H9 (cell line): ENCODE measurements around the gene IMMP2L. TPM values are rescaled to one million over a fixed set of nuclear protein-coding genes. Genes with fewer than 3 reads are reported as not detected.

Experiments
- DNase-seq: peaks from one replicate; pipeline ENCODE4 v3.0.0-alpha.2; 2017
- H2AFZ ChIP-seq: one replicate; pipeline ENCODE4 v1.6.1; 2013; ENCODE audit warnings: mild to moderate bottlenecking, low read length, control low read depth, moderate library complexity
- H2AK5ac ChIP-seq: 2 replicates; pipeline ENCODE4 v1.6.1; 2013; ENCODE audit warnings: low read length, control low read depth, mixed read lengths; ENCODE audit not compliant: insufficient read length
- H2BK120ac ChIP-seq: one replicate; pipeline ENCODE4 v1.6.1; 2013; ENCODE audit warnings: low read depth, mild to moderate bottlenecking, low read length, control low read depth, inconsistent platforms; ENCODE audit not compliant: poor library complexity, severe bottlenecking
- H2BK12ac ChIP-seq: 2 replicates; pipeline ENCODE4 v1.6.1; 2013; ENCODE audit warnings: low read length, control low read depth, mixed read lengths, low read depth; ENCODE audit not compliant: insufficient read length
- H2BK15ac ChIP-seq: 2 replicates; pipeline ENCODE4 v1.6.1; 2013; ENCODE audit warnings: low read depth, low read length, control low read depth
- H2BK20ac ChIP-seq: one replicate; pipeline ENCODE4 v1.6.1; 2013; ENCODE audit warnings: low read depth, mild to moderate bottlenecking, low read length, control low read depth, inconsistent platforms; ENCODE audit not compliant: poor library complexity, severe bottlenecking
- H2BK5ac ChIP-seq: 2 replicates; pipeline ENCODE4 v1.6.1; 2013; ENCODE audit warnings: low read length, control low read depth, mixed read lengths; ENCODE audit not compliant: insufficient read length
- H3K14ac ChIP-seq: 2 replicates; pipeline ENCODE4 v1.6.1; 2013; ENCODE audit warnings: low read length, control low read depth; ENCODE audit not compliant: insufficient read depth
- H3K18ac ChIP-seq: 2 replicates; pipeline ENCODE4 v1.6.1; 2013; ENCODE audit warnings: low read depth, mild to moderate bottlenecking, mixed read lengths, low read length, control low read depth; ENCODE audit not compliant: insufficient read length
- H3K23ac ChIP-seq: 2 replicates; pipeline ENCODE4 v1.6.1; 2013; ENCODE audit warnings: low read length, control low read depth, mixed read lengths, low read depth; ENCODE audit not compliant: insufficient read length
- H3K23me2 ChIP-seq: 2 replicates; pipeline ENCODE4 v1.6.1; 2013; ENCODE audit warnings: low read depth, mild to moderate bottlenecking, mixed read lengths, low read length, control low read depth; ENCODE audit not compliant: insufficient read length, poor library complexity, severe bottlenecking
- H3K27ac ChIP-seq: 2 replicates; pipeline ENCODE4 v1.5.1; 2013; ENCODE audit warnings: low read length, control low read depth, mixed read lengths, low read depth; ENCODE audit not compliant: insufficient read length
- H3K27me3 ChIP-seq: 2 replicates; pipeline ENCODE4 v1.6.1; 2013; ENCODE audit warnings: low read length, control low read depth, inconsistent platforms; ENCODE audit not compliant: insufficient read depth
- H3K4ac ChIP-seq: 2 replicates; pipeline ENCODE4 v1.6.1; 2013; ENCODE audit warnings: low read depth, mild to moderate bottlenecking, control low read depth, inconsistent platforms, low read length, moderate library complexity
- H3K4me1 ChIP-seq: 2 replicates; pipeline ENCODE4 v1.6.1; 2013; ENCODE audit warnings: low read length, control low read depth, inconsistent platforms; ENCODE audit not compliant: insufficient read depth
- H3K4me2 ChIP-seq: 2 replicates; pipeline ENCODE4 v1.6.1; 2013; ENCODE audit warnings: low read length, control low read depth, mixed read lengths; ENCODE audit not compliant: insufficient read length, insufficient read depth
- H3K56ac ChIP-seq: 2 replicates; pipeline ENCODE4 v1.6.1; 2013; ENCODE audit warnings: low read depth, mild to moderate bottlenecking, mixed read lengths, low read length, control low read depth; ENCODE audit not compliant: insufficient read length
- H3K79me1 ChIP-seq: 2 replicates; pipeline ENCODE4 v1.6.1; 2013; ENCODE audit warnings: low read depth, mild to moderate bottlenecking, moderate library complexity, low read length, control low read depth, inconsistent platforms; ENCODE audit not compliant: insufficient read depth, poor library complexity, severe bottlenecking
- H3K79me2 ChIP-seq: 2 replicates; pipeline ENCODE4 v1.6.1; 2013; ENCODE audit warnings: low read length, control low read depth, inconsistent platforms; ENCODE audit not compliant: insufficient read depth
- H3K9ac ChIP-seq: 2 replicates; pipeline ENCODE4 v1.6.1; 2013; ENCODE audit warnings: low read length, control low read depth, mixed read lengths; ENCODE audit not compliant: insufficient read length; ENCODE audit errors: extremely low read depth
- H3K9me3 ChIP-seq: one replicate; pipeline ENCODE4 v1.6.1; 2013; ENCODE audit warnings: low read depth, low read length, inconsistent platforms; ENCODE audit not compliant: control insufficient read depth
- H3T11ph ChIP-seq: one replicate; pipeline ENCODE4 v1.6.1; 2013; ENCODE audit warnings: mild to moderate bottlenecking, low read length, control low read depth, inconsistent platforms
- H4K20me1 ChIP-seq: one replicate; pipeline ENCODE4 v1.6.1; 2013; ENCODE audit not compliant: control insufficient read depth, insufficient read length, insufficient read depth
- H4K5ac ChIP-seq: 2 replicates; pipeline ENCODE4 v1.6.1; 2013; ENCODE audit warnings: low read depth, mild to moderate bottlenecking, mixed read lengths, low read length, control low read depth; ENCODE audit not compliant: insufficient read length
- H4K8ac ChIP-seq: replicated peaks from 2 replicates; pipeline ENCODE4 v1.6.1; 2013; ENCODE audit warnings: low read length, control low read depth, mixed read lengths, low read depth; ENCODE audit not compliant: insufficient read length
- H4K91ac ChIP-seq: 2 replicates; pipeline ENCODE4 v1.6.1; 2013; ENCODE audit warnings: low read depth, mild to moderate bottlenecking, moderate library complexity, mixed read lengths, low read length, control low read depth; ENCODE audit not compliant: insufficient read length
- H3K27ac Mint-ChIP-seq, 3 experiments: 2 replicates in 2 of 3; 3 replicates in 1 of 3; pipeline ENCODE4 v1.8.0; 2020 to 2021; ENCODE audit warnings: mixed read lengths in 3 of 3, mild to moderate bottlenecking in 1 of 3, moderate library complexity in 1 of 3
- H3K27me3 Mint-ChIP-seq: 2 replicates; pipeline ENCODE4 v1.8.0; 2021; ENCODE audit warnings: low read depth, mild to moderate bottlenecking, moderate library complexity, mixed read lengths
- H3K36me3 Mint-ChIP-seq, 3 experiments: 2 replicates in 2 of 3; 3 replicates in 1 of 3; pipeline ENCODE4 v1.8.0; 2020 to 2021; ENCODE audit warnings: low read depth in 3 of 3, mixed read lengths in 3 of 3; ENCODE audit not compliant: insufficient read depth in 1 of 3
- H3K4me1 Mint-ChIP-seq, 2 experiments: 2 replicates each; pipeline ENCODE4 v1.8.0; 2020; ENCODE audit warnings: mixed read lengths in 2 of 2
- H3K4me3 Mint-ChIP-seq, 2 experiments: 2 replicates in 1 of 2; 3 replicates in 1 of 2; pipeline ENCODE4 v1.8.0; 2020 to 2021; ENCODE audit warnings: mild to moderate bottlenecking in 2 of 2, mixed read lengths in 2 of 2, moderate library complexity in 1 of 2
- H3K9me3 Mint-ChIP-seq, 2 experiments: 2 replicates in 1 of 2; 3 replicates in 1 of 2; pipeline ENCODE4 v1.8.0; 2020; ENCODE audit warnings: mild to moderate bottlenecking in 2 of 2, mixed read lengths in 2 of 2, moderate library complexity in 1 of 2
- CTCF ChIP-seq: fragments of 200-600 bp; sonication (generic); conservative IDR thresholded peaks from 3 replicates; pipeline ENCODE4 v1.8.0; 2021; ENCODE audit warnings: antibody characterized with exemption, mild to moderate bottlenecking
- total RNA-seq: library from RNA; stranded (reverse); gene quantifications from 2 replicates; pipeline ENCODE4 v1.2.1, GENCODE V29; 2021

The IMMP2L gene
- total RNA-seq, 1 experiment from 2014 or later, result 14.7 TPM

DNA sequence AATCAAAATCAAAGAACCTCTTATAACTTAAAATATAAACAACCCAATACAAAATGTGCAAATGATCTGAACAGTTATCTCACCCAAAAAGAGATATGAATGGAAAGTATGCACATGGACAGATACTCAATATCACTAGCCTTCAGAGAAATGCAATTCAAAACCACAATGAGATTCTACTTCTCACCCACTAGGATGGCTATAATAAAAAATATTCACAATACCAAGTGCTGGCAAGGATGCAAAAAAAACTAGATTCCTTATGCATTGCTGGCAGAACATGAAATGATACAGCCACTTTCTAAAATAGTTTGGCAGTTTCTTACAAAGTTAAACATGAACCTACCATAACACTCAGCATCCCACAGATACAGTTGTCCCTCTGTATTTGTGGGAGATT lies 601.5 kb downstream of the IMMP2L start:
- no peak overlapping the region for H3K9ac ChIP-seq
- H3K9me3 Mint-ChIP-seq, result no peaks in the 10 kb centered on the region; a peak in 2 of 5 replicates
- no peaks in the 10 kb centered on the region for H3K23me2 ChIP-seq
- H2AK5ac ChIP-seq, result no peak overlapping the region
- H4K91ac ChIP-seq, result no peak overlapping the region
- no peaks in the 10 kb centered on the region; a peak in 1 of 4 replicates for H3K4me1 Mint-ChIP-seq
- no peak overlapping the region for H3K27ac ChIP-seq
- H2AFZ ChIP-seq, result no peak overlapping the region
- no peak overlapping the region for H2BK20ac ChIP-seq
- H2BK5ac ChIP-seq, result no peak overlapping the region
- H3K23ac ChIP-seq, result no peak overlapping the region
- H3K27ac Mint-ChIP-seq, result no peak overlapping the region
- no peak overlapping the region for H3T11ph ChIP-seq
- H2BK15ac ChIP-seq, result no peak overlapping the region
- H3K9me3 ChIP-seq, result no peaks in the 10 kb centered on the region
- H3K27me3 Mint-ChIP-seq, result no peaks in the 10 kb centered on the region
- no peaks in the 10 kb centered on the region for H3K4me1 ChIP-seq
- no peaks in the 10 kb centered on the region for H3K79me2 ChIP-seq
- no peak for TF ChIP-seq CTCF
- H3K56ac ChIP-seq, result no peak overlapping the region
- no peaks in the 10 kb centered on the region for H3K27me3 ChIP-seq
- H3K4ac ChIP-seq, result no peak overlapping the region
- H3K79me1 ChIP-seq, result no peaks in the 10 kb centered on the region
- H3K4me2 ChIP-seq, result no peak overlapping the region
- H4K5ac ChIP-seq, result no peak overlapping the region
- no peak overlapping the region for H2BK120ac ChIP-seq
- H2BK12ac ChIP-seq, result no peak overlapping the region
- no peak overlapping the region for H3K18ac ChIP-seq
- no peak overlapping the region for H3K4me3 Mint-ChIP-seq
- no peaks in the 10 kb centered on the region for H4K20me1 ChIP-seq
- no peak for DNase-seq
- no peak overlapping the region for H3K14ac ChIP-seq
- H3K36me3 Mint-ChIP-seq, result no peaks in the 10 kb centered on the region; a peak in 1 of 7 replicates
- H4K8ac ChIP-seq, result no peak overlapping the region
